ENCODE measurements around the gene CX3CR1. TPM values are rescaled to one million over a fixed set of nuclear protein-coding genes. Genes with fewer than 3 reads are reported as not detected.

CX3CR1 gene
- total RNA-seq, 1 donor from 2014 or later, result not detected

DNA sequence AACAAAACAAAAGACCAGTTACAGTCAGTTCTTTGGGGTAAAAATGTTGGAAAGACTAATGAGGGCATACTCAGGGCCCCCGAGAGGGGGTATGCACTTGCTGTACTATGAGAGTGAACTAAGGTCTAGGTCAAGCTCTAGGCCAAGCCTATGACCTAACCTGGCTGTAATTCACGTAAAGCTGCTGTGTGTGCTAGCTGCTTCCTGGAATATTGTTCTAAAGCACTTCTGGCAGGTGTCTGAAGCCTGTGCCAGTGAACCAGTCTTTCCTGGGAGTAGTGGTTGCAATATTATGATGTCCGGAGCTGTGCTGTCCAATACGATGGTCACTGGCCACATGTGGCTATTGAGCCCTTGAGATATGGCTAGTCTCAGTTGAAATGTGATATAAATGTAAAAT lies 13.1 kb upstream of the CX3CR1 start:
- no peaks in the 10 kb centered on the region for H3K27me3 ChIP-seq
- H3K9ac ChIP-seq, result no peak overlapping the region
- Mint-ChIP-seq H3K4me3 (no peak overlapping the region), H3K4me1 (peaks cover 12% of the 10 kb centered on the region), H3K36me3 (no peaks in the 10 kb centered on the region), H3K9me3 (peaks cover 9% of the 10 kb centered on the region), H3K27ac (no peak overlapping the region), H3K27me3 (ENCODE audit: insufficient read depth, low read depth) (peaks cover 10% of the 10 kb centered on the region)
- TF ChIP-seq EZH2phosphoT487 (IDR thresholded peaks at IDR 0.05), result no peak
- no peak for TF ChIP-seq EZH2 (IDR thresholded peaks at IDR 0.05)
- TF ChIP-seq, protein P1, sequence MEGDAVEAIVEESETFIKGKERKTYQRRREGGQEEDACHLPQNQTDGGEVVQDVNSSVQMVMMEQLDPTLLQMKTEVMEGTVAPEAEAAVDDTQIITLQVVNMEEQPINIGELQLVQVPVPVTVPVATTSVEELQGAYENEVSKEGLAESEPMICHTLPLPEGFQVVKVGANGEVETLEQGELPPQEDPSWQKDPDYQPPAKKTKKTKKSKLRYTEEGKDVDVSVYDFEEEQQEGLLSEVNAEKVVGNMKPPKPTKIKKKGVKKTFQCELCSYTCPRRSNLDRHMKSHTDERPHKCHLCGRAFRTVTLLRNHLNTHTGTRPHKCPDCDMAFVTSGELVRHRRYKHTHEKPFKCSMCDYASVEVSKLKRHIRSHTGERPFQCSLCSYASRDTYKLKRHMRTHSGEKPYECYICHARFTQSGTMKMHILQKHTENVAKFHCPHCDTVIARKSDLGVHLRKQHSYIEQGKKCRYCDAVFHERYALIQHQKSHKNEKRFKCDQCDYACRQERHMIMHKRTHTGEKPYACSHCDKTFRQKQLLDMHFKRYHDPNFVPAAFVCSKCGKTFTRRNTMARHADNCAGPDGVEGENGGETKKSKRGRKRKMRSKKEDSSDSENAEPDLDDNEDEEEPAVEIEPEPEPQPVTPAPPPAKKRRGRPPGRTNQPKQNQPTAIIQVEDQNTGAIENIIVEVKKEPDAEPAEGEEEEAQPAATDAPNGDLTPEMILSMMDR (IDR thresholded peaks at IDR 0.05), result no peak
- H3K27ac ChIP-seq, result no peak overlapping the region
- H3K4me3 ChIP-seq, result no peak overlapping the region
- H4K20me1 ChIP-seq (ENCODE audit: low read depth), result no peaks in the 10 kb centered on the region
- DNase-seq (ENCODE audit: low spot score), result no peak
- H3K9me3 ChIP-seq (ENCODE audit: low read depth), result no peaks in the 10 kb centered on the region
- H2AFZ ChIP-seq (replicated peaks), result no peak overlapping the region
- no peaks in the 10 kb centered on the region for H3K4me1 ChIP-seq
- no peaks in the 10 kb centered on the region for H3F3A ChIP-seq (ENCODE audit: low read depth)
- no peaks in the 10 kb centered on the region for H3K36me3 ChIP-seq
- H3K79me2 ChIP-seq (ENCODE audit: low read depth), result no peaks in the 10 kb centered on the region
- H3K4me2 ChIP-seq, result no peak overlapping the region

- H3K79me2 ChIP-seq (ENCODE audit: low read depth), result no peaks in the 10 kb centered on the region
- no peaks in the 10 kb centered on the region for H4K20me1 ChIP-seq (ENCODE audit: low read depth)
- no peaks in the 10 kb centered on the region for H3K27me3 ChIP-seq
- Mint-ChIP-seq H3K4me1 (peaks cover 12% of the 10 kb centered on the region), H3K27me3 (ENCODE audit: insufficient read depth, low read depth) (peaks cover 10% of the 10 kb centered on the region), H3K9me3 (peaks cover 4% of the 10 kb centered on the region), H3K4me3 (no peak overlapping the region), H3K36me3 (no peaks in the 10 kb centered on the region), H3K27ac (no peak overlapping the region)
- H3F3A ChIP-seq (ENCODE audit: low read depth), result no peaks in the 10 kb centered on the region
- no peak overlapping the region for H3K27ac ChIP-seq
- no peak overlapping the region for H3K9ac ChIP-seq
- H3K4me1 ChIP-seq, result no peaks in the 10 kb centered on the region
- H3K36me3 ChIP-seq, result no peaks in the 10 kb centered on the region
- no peak overlapping the region for H3K4me2 ChIP-seq
- TF ChIP-seq, protein P1 (IDR thresholded peaks at IDR 0.05), result peak; percentile 90
- TF ChIP-seq EZH2 (IDR thresholded peaks at IDR 0.05), result no peak
- DNase-seq (ENCODE audit: low spot score), result peak; percentile 70
- H2AFZ ChIP-seq (replicated peaks), result no peak overlapping the region
- no peak overlapping the region for H3K4me3 ChIP-seq
- H3K9me3 ChIP-seq (ENCODE audit: low read depth), result no peaks in the 10 kb centered on the region
Observed at GRCh38 chr3:39291903-39292329, 12.1 kb upstream of the CX3CR1 start.

DNA sequence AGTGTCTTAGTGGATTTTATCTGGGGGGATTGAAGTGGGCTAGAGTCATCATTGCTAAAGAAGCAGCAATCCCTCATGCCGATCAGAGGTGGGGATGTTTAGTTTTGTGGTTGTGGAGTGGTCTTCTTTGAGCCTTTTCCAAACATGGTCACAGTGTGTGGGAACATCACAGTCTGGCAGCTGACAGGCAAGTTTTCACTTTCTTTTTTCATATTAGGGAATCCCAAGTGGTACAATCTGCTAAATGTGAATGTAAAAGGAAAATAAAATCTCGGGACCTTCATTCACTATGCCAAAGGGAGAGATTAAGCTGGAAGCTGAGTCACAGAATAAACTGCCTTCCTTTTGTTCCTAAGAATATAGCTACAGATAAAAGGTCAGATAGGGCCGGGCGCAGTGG lies 10.4 kb upstream of the CX3CR1 start:
- Histone ChIP-seq H3K4me1 (no peaks in the 10 kb centered on the region), H3K9me3 (ENCODE audit: low read depth) (no peaks in the 10 kb centered on the region), H3F3A (ENCODE audit: low read depth) (no peaks in the 10 kb centered on the region), H4K20me1 (ENCODE audit: low read depth) (no peaks in the 10 kb centered on the region), H3K9ac (no peak overlapping the region), H3K27me3 (no peaks in the 10 kb centered on the region), H3K36me3 (no peaks in the 10 kb centered on the region), H3K4me2 (no peak overlapping the region), H3K79me2 (ENCODE audit: low read depth) (no peaks in the 10 kb centered on the region), H3K4me3 (no peak overlapping the region), H3K27ac (no peak overlapping the region), H2AFZ (replicated peaks) (no peak overlapping the region)
- H3K36me3 Mint-ChIP-seq, result no peaks in the 10 kb centered on the region
- DNase-seq (ENCODE audit: low spot score), result no peak
- peaks cover 6% of the 10 kb centered on the region for H3K27me3 Mint-ChIP-seq (ENCODE audit: insufficient read depth, low read depth)
- peaks cover 6% of the 10 kb centered on the region for H3K4me1 Mint-ChIP-seq
- TF ChIP-seq EZH2 (IDR thresholded peaks at IDR 0.05) (no peak), EZH2phosphoT487 (IDR thresholded peaks at IDR 0.05) (no peak)
- TF ChIP-seq, protein P1 (IDR thresholded peaks at IDR 0.05), result no peak
- no peak overlapping the region for H3K4me3 Mint-ChIP-seq
- no peaks in the 10 kb centered on the region for H3K9me3 Mint-ChIP-seq
- no peak overlapping the region for H3K27ac Mint-ChIP-seq

Measured in neural progenitor cell (in vitro differentiated cells).